Erythroblast (primary cell): Measurements from ENCODE around the gene FRAS1.
"Not testable (repeated sequence)": the region's sequence is repeated elsewhere in the genome, so short reads cannot be mapped to it uniquely, and the experiment has no call there.

Experiments
- GATA1 ChIP-seq: IDR thresholded peaks from 2 replicates; pipeline ENCODE4 v1.6.1; 2011; ENCODE audit warnings: low read depth, mild to moderate bottlenecking, control low read depth, low read length, moderate library complexity
- POLR2A ChIP-seq: IDR thresholded peaks from 2 replicates; pipeline ENCODE4 v1.6.1; 2011; ENCODE audit warnings: mild to moderate bottlenecking, low read length

GRCh38 chr4:78275450-78275849 lies 218.3 kb downstream of the FRAS1 start:
- TF ChIP-seq POLR2A, GATA1: not testable (repeated sequence)
